Transverse colon (tissue), 4 donors: Measurements from ENCODE around the gene EIF4E2. TPM values are rescaled to one million over a fixed set of nuclear protein-coding genes. Genes with fewer than 3 reads are reported as not detected.

Experiments used
- DNase-seq: peaks from one replicate; pipeline ENCODE4 v3.0.0-alpha.2; 2019
- H3K27ac ChIP-seq, 4 donors: fragments of 200-600 bp; sonication (generic); 2 replicates each; pipeline ENCODE4 v1.5.1; 2016 to 2018; ENCODE audit warnings: inconsistent platforms in 4 of 4
- H3K27me3 ChIP-seq: fragments of 200-600 bp; sonication (generic); 2 replicates; pipeline ENCODE4 v1.5.1; 2017; ENCODE audit warnings: inconsistent platforms
- H3K36me3 ChIP-seq, 4 donors: fragments of 200-600 bp; sonication (generic); 2 replicates each; pipeline ENCODE4 v1.5.1; 2017 to 2019; ENCODE audit warnings: inconsistent platforms in 4 of 4
- H3K4me1 ChIP-seq, 4 donors: fragments of 200-600 bp; sonication (generic); 2 replicates each; pipeline ENCODE4 v1.5.1; 2017 to 2020; ENCODE audit warnings: inconsistent platforms in 4 of 4
- H3K4me3 ChIP-seq, 4 donors: fragments of 200-600 bp; sonication (generic); 1 replicate in 1 of 4; 2 replicates in 3 of 4; pipeline versions ENCODE4 v1.5.1 to v1.6.1; 2017 to 2019; ENCODE audit warnings: inconsistent platforms in 4 of 4
- H3K9me3 ChIP-seq, 2 donors: fragments of 200-600 bp; sonication (generic); 2 replicates each; pipeline ENCODE4 v1.5.1; 2017 to 2019; ENCODE audit warnings: inconsistent platforms in 2 of 2
- CTCF ChIP-seq, 5 experiments: fragments of 200-600 bp in 3 of 5; fragments of 450-650 bp in 2 of 5; sonication (generic) in 3 of 5; IDR thresholded peaks; 1 replicate in 2 of 5; 2 replicates in 3 of 5; pipeline ENCODE4 v1.5.1; 2016 to 2017; ENCODE audit warnings: antibody characterized with exemption in 5 of 5, inconsistent platforms in 3 of 5, mild to moderate bottlenecking in 2 of 5, moderate library complexity in 1 of 5
- EP300 ChIP-seq: sonication (generic); formaldehyde crosslinking; IDR thresholded peaks from one replicate; pipeline ENCODE4 v1.6.1; 2017; ENCODE audit warnings: antibody characterized with exemption, low read depth
- POLR2A ChIP-seq: fragments of 450-650 bp; IDR thresholded peaks from one replicate; pipeline ENCODE4 v1.6.1; 2016; ENCODE audit warnings: antibody characterized with exemption, mild to moderate bottlenecking, moderate library complexity
- POLR2AphosphoS5 ChIP-seq, 3 donors: sonication (generic); formaldehyde crosslinking; IDR thresholded peaks; one replicate each; pipeline ENCODE4 v1.6.1; 2016; ENCODE audit warnings: antibody characterized with exemption in 3 of 3
- WGBS, 2 donors: methylation state at CpG; one replicate each; pipeline ENCODE4 v1.1.5; 2018; ENCODE audit warnings: low coverage in 1 of 2; 5-methylcytosine and 5-hydroxymethylcytosine counted together
- in situ Hi-C, 4 donors: fragments of 200-750 bp; cut with MboI; loops; one replicate each; pipeline versions ENCODE4 v1.15.0 to v1.15.1; 2017; ENCODE audit warnings: low sequenced_read_pairs in 3 of 4, low pct_ligation_motif_present in 1 of 4, low pct_unique_long_range_greater_than_20kb in 1 of 4
- intact Hi-C: fragments of 100-400 bp; cut with DNase I; formaldehyde crosslinking; loops from one replicate; pipeline ENCODE4 v1.15.1; 2023; ENCODE audit warnings: low total_unique reads
- total RNA-seq, 4 donors: library from RNA; depleted of rRNA; stranded (reverse); fragments of >200 nt; gene quantifications; one replicate each; pipeline ENCODE4 v1.1.0, GENCODE V29; 2016

EIF4E2 gene
- total RNA-seq, 4 donors from 2014 or later: 46.0 to 2,324 (median 55.7) TPM

- WGBS, 2 donors: 67 to 87% methylated on average over 2 of the region's 2 CpGs
- H3K9me3 ChIP-seq: no peaks in the 10 kb centered on the region
- H3K4me3 ChIP-seq: no peak overlapping the region
- H3K27me3 ChIP-seq: no peaks in the 10 kb centered on the region
- in situ Hi-C loops (no loop called here), intact Hi-C loops (no loop called here)
- no peak overlapping the region for H3K27ac ChIP-seq
- DNase-seq: no peak
- no peak for TF ChIP-seq POLR2A
- TF ChIP-seq EP300: no peak
- TF ChIP-seq CTCF (IDR thresholded peaks at IDR 0.05): no peak
- TF ChIP-seq POLR2AphosphoS5 (IDR thresholded peaks at IDR 0.05): no peak
- peaks cover 0 to 28% (median 18%) of the 10 kb centered on the region in 4 donors for H3K4me1 ChIP-seq
- H3K36me3 ChIP-seq: peaks cover 0 to 14% (median 4%) of the 10 kb centered on the region in 4 donors
Observed at GRCh38 chr2:232576995-232577394, 26.5 kb downstream of the EIF4E2 start.

- no peaks in the 10 kb centered on the region for H3K27me3 ChIP-seq
- no peaks in the 10 kb centered on the region for H3K9me3 ChIP-seq
- WGBS, 2 donors: 84 to 94% methylated on average over 2 of the region's 2 CpGs
- DNase-seq: no peak
- in situ Hi-C loops: no loop called here
- TF ChIP-seq EP300: no peak
- TF ChIP-seq POLR2AphosphoS5 (IDR thresholded peaks at IDR 0.05): no peak
- no peak for TF ChIP-seq POLR2A
- TF ChIP-seq CTCF (IDR thresholded peaks at IDR 0.05): no peak
- H3K4me3 ChIP-seq: no peak overlapping the region
- no peak overlapping the region for H3K27ac ChIP-seq
- H3K36me3 ChIP-seq: peaks cover 0 to 18% (median 4%) of the 10 kb centered on the region in 4 donors
- intact Hi-C loops: no loop called here
- H3K4me1 ChIP-seq: peaks cover 0 to 20% (median 14%) of the 10 kb centered on the region in 4 donors
Observed at GRCh38 chr2:232577841-232578240, 27.4 kb downstream of the EIF4E2 start.

DNA sequence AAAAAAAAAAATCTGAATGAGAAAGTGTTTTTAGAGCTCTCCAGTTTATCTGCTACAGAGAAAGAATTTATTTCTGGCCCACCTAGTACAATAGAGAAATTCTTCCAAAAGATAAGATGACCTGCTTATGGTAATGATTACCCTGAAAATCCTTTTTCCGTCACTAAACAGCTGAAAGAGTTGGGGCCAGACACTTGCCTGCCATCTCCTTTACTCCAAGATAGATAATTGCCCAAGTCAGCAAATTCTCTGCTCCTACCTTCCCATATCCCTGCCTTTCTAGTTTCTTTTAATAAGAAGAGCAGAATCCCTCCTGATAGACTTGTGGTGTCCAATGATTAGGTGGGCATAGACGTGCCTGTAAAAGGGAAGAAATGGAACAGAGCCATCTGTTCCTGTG lies 28.1 kb downstream of the EIF4E2 start:
- 91 to 92% methylated on average over 1 to 2 of the region's 2 CpGs for WGBS, 2 donors
- DNase-seq: no peak
- in situ Hi-C loops: no loop called here
- Histone ChIP-seq H3K4me3 (no peak overlapping the region), H3K27ac (no peak overlapping the region), H3K9me3 (no peaks in the 10 kb centered on the region), H3K4me1 (peaks cover 0 to 18% (median 12%) of the 10 kb centered on the region in 4 donors), H3K36me3 (peaks cover 0 to 12% (median 6%) of the 10 kb centered on the region in 4 donors), H3K27me3 (no peaks in the 10 kb centered on the region)
- intact Hi-C loops: no loop called here
- TF ChIP-seq POLR2A (no peak), EP300 (no peak), POLR2AphosphoS5 (IDR thresholded peaks at IDR 0.05) (no peak), CTCF (IDR thresholded peaks at IDR 0.05) (no peak)

- Histone ChIP-seq H3K27ac (peak overlapping the region in 2 of 4 donors; percentile 34 to 64), H3K9me3 (no peaks in the 10 kb centered on the region), H3K27me3 (no peaks in the 10 kb centered on the region), H3K4me3 (no peak overlapping the region), H3K36me3 (peaks cover 0 to 7% (median 4%) of the 10 kb centered on the region in 4 donors), H3K4me1 (peaks cover 0 to 18% (median 12%) of the 10 kb centered on the region in 4 donors)
- intact Hi-C loops: no loop called here
- no peak for TF ChIP-seq POLR2AphosphoS5 (IDR thresholded peaks at IDR 0.05)
- no peak for TF ChIP-seq EP300
- TF ChIP-seq CTCF (IDR thresholded peaks at IDR 0.05): no peak
- no peak for TF ChIP-seq POLR2A
- in situ Hi-C loops: no loop called here
- no peak for DNase-seq
- 48 to 59% methylated on average over 6 of the region's 6 CpGs for WGBS, 2 donors
Observed at GRCh38 chr2:232580648-232580981, 30.1 kb downstream of the EIF4E2 start.
